ENCODE data around the gene SEMA4G.

DNA sequence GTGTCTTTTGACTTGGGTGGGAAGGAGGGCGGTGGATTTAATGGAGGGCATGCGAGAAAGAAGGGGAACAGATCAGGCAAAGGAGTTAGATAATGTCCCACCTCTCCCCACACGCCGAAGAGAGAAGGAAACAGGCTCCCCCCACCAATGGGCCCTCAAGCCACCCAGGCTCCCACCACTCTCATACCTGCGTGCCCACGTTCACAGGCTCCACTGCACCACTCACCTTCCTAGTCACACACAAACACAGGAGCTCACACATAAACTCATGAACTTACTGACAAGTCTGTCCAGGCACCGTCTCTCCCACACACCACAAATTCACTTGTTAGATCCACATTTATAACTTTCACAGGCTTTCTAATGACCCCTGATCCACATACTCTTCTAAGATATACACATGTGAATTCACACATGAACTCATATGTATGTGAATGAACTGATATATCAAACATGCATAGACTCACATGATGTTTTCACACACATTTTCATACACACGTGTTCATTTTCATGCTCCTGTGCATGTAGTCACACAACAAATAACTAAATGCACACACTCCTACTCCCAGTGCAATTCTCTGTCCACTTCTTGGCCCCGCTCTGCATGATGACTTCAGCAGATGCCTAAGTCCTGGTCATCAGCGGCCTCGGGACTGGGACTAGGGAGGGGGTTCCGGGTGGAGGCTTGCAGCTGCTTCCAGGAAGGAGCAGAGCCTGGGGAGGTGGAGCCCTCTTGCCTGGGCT, 31.8 kb downstream of the SEMA4G start:
- TF ChIP-seq, protein P1, sequence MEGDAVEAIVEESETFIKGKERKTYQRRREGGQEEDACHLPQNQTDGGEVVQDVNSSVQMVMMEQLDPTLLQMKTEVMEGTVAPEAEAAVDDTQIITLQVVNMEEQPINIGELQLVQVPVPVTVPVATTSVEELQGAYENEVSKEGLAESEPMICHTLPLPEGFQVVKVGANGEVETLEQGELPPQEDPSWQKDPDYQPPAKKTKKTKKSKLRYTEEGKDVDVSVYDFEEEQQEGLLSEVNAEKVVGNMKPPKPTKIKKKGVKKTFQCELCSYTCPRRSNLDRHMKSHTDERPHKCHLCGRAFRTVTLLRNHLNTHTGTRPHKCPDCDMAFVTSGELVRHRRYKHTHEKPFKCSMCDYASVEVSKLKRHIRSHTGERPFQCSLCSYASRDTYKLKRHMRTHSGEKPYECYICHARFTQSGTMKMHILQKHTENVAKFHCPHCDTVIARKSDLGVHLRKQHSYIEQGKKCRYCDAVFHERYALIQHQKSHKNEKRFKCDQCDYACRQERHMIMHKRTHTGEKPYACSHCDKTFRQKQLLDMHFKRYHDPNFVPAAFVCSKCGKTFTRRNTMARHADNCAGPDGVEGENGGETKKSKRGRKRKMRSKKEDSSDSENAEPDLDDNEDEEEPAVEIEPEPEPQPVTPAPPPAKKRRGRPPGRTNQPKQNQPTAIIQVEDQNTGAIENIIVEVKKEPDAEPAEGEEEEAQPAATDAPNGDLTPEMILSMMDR (IDR thresholded peaks at IDR 0.05) = no peak
- no peak for TF ChIP-seq ZFX (IDR thresholded peaks at IDR 0.05; ENCODE audit: borderline replicate concordance)

All from 22Rv1 (cell line).